Measurements from ENCODE around the gene POTEI. TPM values are rescaled to one million over a fixed set of nuclear protein-coding genes. Genes with fewer than 3 reads are reported as not detected.
"Not testable (repeated sequence)": the region's sequence is repeated elsewhere in the genome, so short reads cannot be mapped to it uniquely, and the experiment has no call there.

Gene POTEI
- total RNA-seq, 6 donors from 2014 or later: under 0.01 to 0.89 (median 0.08) TPM; not detected in 2

- peak in 1 of 2 donors; percentile 13 for DNase-seq
- H3K4me3 ChIP-seq; H3K36me3 ChIP-seq; H3K27ac ChIP-seq; H3K4me1 ChIP-seq; H3K27me3 ChIP-seq; H3K9me3 ChIP-seq; ATAC-seq (ENCODE audit: low FRiP score in 2 of 2): not testable (repeated sequence)
- 64% methylated on average over 3 of the region's 3 CpGs; no CpG with 5 or more reads in 1 of the 2 donors for WGBS, 2 donors
Observed at GRCh38 chr2:130451278-130451677, 57.9 kb downstream of the POTEI start.

GRCh38 chr2:130450366-130450765 lies 58.8 kb downstream of the POTEI start:
- H3K27ac ChIP-seq; H3K4me3 ChIP-seq; H3K36me3 ChIP-seq; H3K9me3 ChIP-seq; H3K4me1 ChIP-seq; H3K27me3 ChIP-seq; ATAC-seq (ENCODE audit: low FRiP score in 2 of 2): not testable (repeated sequence)
- 82% methylated on average over 3 of the region's 7 CpGs; no CpG with 5 or more reads in 1 of the 2 donors for WGBS, 2 donors
- DNase-seq: peak in 1 of 2 donors; percentile 55

GRCh38 chr2:130427631-130428030 lies 81.5 kb downstream of the POTEI start:
- H3K36me3 ChIP-seq, H3K4me1 ChIP-seq, H3K27me3 ChIP-seq, H3K9me3 ChIP-seq, H3K27ac ChIP-seq: not testable (repeated sequence)
- peak overlapping the region in 3 of 4 donors; percentile 29 to 46 (median 45) for H3K4me3 ChIP-seq
- ATAC-seq (ENCODE audit: low FRiP score in 2 of 2) (peak; percentile 83 to 94), DNase-seq (peak; percentile 61 to 91)
- WGBS, 2 donors: 3% methylated on average over 14 to 20 of the region's 34 CpGs
- TF ChIP-seq CTCF (IDR thresholded peaks at IDR 0.05): peak; percentile 18 to 49 (median 38)

GRCh38 chr2:130418845-130419244 lies 90.3 kb downstream of the POTEI start:
- not testable (repeated sequence) for H3K9me3 ChIP-seq; DNase-seq; H3K4me3 ChIP-seq; ATAC-seq (ENCODE audit: low FRiP score in 2 of 2); H3K27ac ChIP-seq; H3K36me3 ChIP-seq; H3K27me3 ChIP-seq; H3K4me1 ChIP-seq
- WGBS, 2 donors: 93 to 100% methylated on average over 1 of the region's 1 CpG

- WGBS, 2 donors: 78 to 86% methylated on average over 1 of the region's 1 CpG
- not testable (repeated sequence) for H3K4me1 ChIP-seq; H3K27me3 ChIP-seq; ATAC-seq (ENCODE audit: low FRiP score in 2 of 2); H3K9me3 ChIP-seq; DNase-seq; H3K4me3 ChIP-seq; H3K27ac ChIP-seq; H3K36me3 ChIP-seq
Observed at GRCh38 chr2:130416693-130417092, 92.4 kb downstream of the POTEI start.

Small RNAs within 50 kb of the gene (small RNA-seq; reads per million reads assigned to genes)
- gene RF00017: 0 reads per million in 4 donors
- gene RNU6-473P: 0 reads per million in 4 donors

Other genes with a start within 250 kb of the POTEI start
- gene IMP4, start 166.4 kb downstream of the POTEI start, total RNA-seq: 100 to 1,000 TPM in 2 of 6 donors, 10 to 100 TPM in 4; 45.6 to 118 (median 63.0) TPM
- 100 to 1,000 TPM in 2 of 6 donors, 10 to 100 TPM in 4; 59.0 to 156 (median 89.4) TPM for gene PTPN18, start 153.3 kb downstream of the POTEI start, total RNA-seq
- gene CFC1B, start 11.9 kb upstream of the POTEI start, total RNA-seq: not detected
- under 1 TPM in 2 of 6 donors, not detected in 4; 0.34 to 0.61 TPM for gene CFC1, start 90.2 kb upstream of the POTEI start, total RNA-seq
- under 1 TPM in 1 of 6 donors, not detected in 5; 0.30 TPM for gene POTEJ, start 102.1 kb upstream of the POTEI start, total RNA-seq
- gene GPR148, start 219.7 kb upstream of the POTEI start, total RNA-seq: not detected
- gene AMER3, start 246.2 kb upstream of the POTEI start, total RNA-seq: not detected